A549 (cell line): ENCODE measurements around the gene PROC.

Experiments used
- KDM1A ChIP-seq: fragments of 200-600 bp; sonication (generic); IDR thresholded peaks from 2 replicates; pipeline ENCODE4 v1.6.1; 2016; ENCODE audit warnings: low read depth, mild to moderate bottlenecking
- MAFK ChIP-seq: fragments of 450-650 bp; IDR thresholded peaks from 2 replicates; pipeline ENCODE4 v1.6.1; 2014; ENCODE audit not compliant: partially characterized antibody
- RNF2 ChIP-seq: fragments of 200-600 bp; sonication (generic); IDR thresholded peaks from 2 replicates; pipeline ENCODE4 v1.6.1; 2016; ENCODE audit warnings: low read depth, mild to moderate bottlenecking, antibody characterized with exemption, moderate library complexity, borderline replicate concordance
- TP53 ChIP-seq: fragments of 250-450 bp; sonication (Bioruptor Pico); IDR thresholded peaks from 2 replicates; pipeline ENCODE4 v1.5.0; 2021; ENCODE audit warnings: mild to moderate bottlenecking, moderate library complexity

GRCh38 chr2:127421871-127422558 lies 3.8 kb downstream of the PROC start:
- TF ChIP-seq KDM1A (no peak), RNF2 (no peak), MAFK (no peak), TP53 (CRISPR knock-in tag) (no peak)
